Esophagus mucosa (tissue), 1 donor: Measurements from ENCODE around the gene INPPL1. TPM values are rescaled to one million over a fixed set of nuclear protein-coding genes. Genes with fewer than 3 reads are reported as not detected.
"Not testable (repeated sequence)": the region's sequence is repeated elsewhere in the genome, so short reads cannot be mapped to it uniquely, and the experiment has no call there.

ENCODE experiments used
- ATAC-seq: fragments of 200-7000 bp; cut with Tn5 transposase; one replicate; pipeline ENCODE4 v1.9.1; 2020
- total RNA-seq: library from RNA; stranded (reverse); gene quantifications from one replicate; pipeline ENCODE4 v1.2.4, GENCODE V29; 2023
- donor health status: DM: yes; HTN: yes; CAD: no.

Gene INPPL1
- total RNA-seq: 21.2 TPM

GRCh38 chr11:72224564-72225410 lies at the start of gene INPPL1:
INPPL1 (plus strand) TSS chr11:72224767; CDS start chr11:72224985, 218 bp downstream.
- ATAC-seq: peak; percentile 2

DNA sequence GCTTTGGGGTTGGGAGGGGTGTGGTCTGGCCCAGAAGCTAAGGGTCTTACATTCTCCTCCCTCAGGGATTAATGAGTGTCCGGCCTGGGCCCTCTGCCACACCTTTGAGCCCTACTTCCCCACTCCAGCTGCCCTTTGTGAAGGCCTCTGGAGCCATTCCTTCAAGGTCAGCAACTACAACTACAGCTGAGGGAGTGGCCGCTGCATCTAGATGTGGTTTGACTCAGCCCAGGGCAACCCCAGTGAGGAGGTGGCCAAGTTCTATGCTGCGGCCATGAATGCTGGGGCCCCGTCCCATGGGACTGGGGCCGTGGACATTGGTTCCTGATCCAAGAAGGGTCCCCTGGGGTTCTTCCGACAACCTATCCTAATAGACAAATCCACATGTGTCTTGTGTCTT lies 46.9 kb upstream of the INPPL1 start:
- ATAC-seq: no peak

- ATAC-seq: no peak
These were observed 45.3 kb upstream of the INPPL1 start for GRCh38 chr11:72179049-72179803.

- no peak for ATAC-seq
These were observed 44.7 kb upstream of the INPPL1 start for GRCh38 chr11:72179804-72180396.

- ATAC-seq: peak; percentile 81
These were observed 43.5 kb upstream of the INPPL1 start for GRCh38 chr11:72180892-72181552.

- peak; percentile 63 for ATAC-seq
These were observed 43.0 kb upstream of the INPPL1 start for GRCh38 chr11:72181553-72181958.

- ATAC-seq: no peak
These were observed 36.3 kb upstream of the INPPL1 start for GRCh38 chr11:72188267-72188666.

DNA sequence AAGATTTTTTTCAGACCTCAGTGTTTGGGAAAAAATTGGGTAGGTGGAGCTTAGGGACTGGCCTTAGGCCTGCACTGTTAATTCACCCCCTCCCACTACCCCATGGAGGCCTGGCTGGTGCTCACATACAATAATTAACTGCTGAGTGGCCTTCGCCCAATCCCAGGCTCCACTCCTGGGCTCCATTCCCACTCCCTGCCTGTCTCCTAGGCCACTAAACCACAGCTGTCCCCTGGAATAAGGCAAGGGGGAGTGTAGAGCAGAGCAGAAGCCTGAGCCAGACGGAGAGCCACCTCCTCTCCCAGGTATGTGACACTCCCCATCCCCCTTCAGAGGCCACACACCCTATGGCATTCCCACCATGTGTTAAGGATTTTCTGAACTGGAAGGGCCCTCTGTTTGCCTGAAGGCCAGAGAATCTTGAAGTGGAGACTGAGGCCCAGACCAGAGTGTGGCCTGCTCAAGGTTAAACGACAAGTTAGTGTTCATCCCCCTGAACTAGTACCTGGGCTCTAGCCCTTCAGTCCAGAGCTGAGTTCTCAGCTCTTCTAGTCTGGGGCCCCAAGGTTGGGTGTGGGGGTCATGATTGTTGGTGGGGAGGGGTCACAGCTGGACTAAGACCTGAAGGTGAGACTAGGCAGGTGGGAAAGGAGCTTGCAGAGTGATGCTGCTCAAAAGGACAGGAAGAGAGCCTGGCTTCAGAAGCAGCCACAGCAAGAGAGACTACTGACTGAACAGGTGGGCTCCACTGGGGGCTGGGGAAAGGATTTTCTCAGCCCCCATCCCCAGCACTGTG lies 34.9 kb upstream of the INPPL1 start:
- peak; percentile 35 for ATAC-seq

- ATAC-seq: no peak
These were observed 33.9 kb upstream of the INPPL1 start for GRCh38 chr11:72190631-72191071.

- peak; percentile 47 for ATAC-seq
These were observed 32.6 kb upstream of the INPPL1 start, which contains the start of gene FOLR1 for GRCh38 chr11:72191961-72192381. FOLR1 (plus strand) TSS chr11:72192140; CDS start chr11:72192174, 34 bp downstream.

GRCh38 chr11:72195518-72196270 lies 28.9 kb upstream of the INPPL1 start:
- ATAC-seq: peak; percentile 58

DNA sequence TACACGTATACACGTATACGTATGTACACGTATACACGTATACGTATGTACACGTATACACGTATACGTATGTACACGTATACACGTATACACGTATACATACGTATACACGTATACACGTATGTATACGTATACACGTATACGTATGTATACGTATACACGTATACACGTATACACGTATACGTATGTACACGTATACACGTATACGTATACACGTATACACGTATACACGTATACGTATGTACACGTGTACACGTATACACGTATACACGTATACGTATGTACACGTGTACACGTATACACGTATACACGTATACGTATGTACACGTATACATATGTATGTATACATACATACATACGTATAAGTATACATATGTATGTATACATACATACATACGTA lies 23.1 kb upstream of the INPPL1 start:
- not testable (repeated sequence) for ATAC-seq

DNA sequence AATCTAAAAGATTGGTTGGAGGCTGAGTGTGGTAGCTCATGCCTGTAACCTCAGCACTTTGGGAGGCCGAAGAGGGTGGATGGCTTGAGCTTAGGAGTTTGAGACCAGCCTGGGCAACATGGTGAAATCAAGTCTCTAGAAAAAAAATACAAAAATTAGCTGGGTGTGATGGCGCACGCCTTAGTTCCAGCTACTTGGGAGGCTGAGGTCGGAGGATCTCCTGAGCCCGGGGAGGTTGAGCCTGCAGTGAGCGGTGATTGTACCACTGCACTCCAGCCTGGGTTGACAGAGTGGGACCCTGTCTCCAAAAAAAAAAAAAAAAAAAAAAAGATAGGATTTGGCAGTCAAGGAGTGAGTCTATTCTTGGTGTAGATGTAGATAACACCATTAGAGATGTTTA lies 22.0 kb upstream of the INPPL1 start:
- ATAC-seq: no peak

DNA sequence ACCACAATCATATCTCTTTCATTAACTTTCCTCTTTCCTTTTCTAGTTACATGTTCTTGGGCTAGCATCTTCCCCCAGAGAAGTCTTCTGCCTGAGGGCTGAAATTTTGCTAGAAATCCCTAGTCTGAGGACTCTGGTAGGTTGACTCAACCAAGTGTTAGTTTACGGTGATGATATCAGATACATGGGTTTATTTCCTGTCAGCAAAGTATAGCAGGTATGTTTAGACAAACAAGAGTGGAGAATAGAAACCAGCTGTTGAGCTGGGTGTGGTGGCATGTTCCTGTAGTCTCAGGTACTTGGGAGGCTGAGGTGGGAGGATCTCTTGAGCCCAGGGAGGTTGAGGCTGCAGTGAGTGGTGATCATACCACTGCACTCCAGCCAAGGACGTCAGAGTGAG lies 21.4 kb upstream of the INPPL1 start:
- ATAC-seq: peak; percentile 28

- no peak for ATAC-seq
These were observed 19.7 kb upstream of the INPPL1 start for GRCh38 chr11:72204886-72205285.

DNA sequence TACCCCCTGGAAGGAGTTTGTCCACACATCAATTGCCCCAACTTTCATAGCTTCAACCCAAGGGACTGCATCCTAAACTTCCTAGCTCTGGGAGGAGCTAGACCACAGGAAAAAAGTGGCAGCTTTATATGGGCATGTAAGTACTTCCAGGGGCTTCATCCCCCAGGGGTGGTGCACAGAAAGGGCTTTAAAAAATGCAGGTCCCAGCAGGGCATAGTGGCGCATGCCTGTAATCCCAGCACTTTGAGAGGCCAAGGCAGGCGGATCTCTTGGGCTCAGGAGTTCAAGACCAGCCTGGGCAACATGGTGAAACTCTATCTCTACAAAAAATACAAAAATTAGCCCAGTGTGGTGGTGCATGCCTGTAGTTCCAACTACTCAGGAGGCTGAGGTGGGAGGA lies 17.8 kb upstream of the INPPL1 start:
- ATAC-seq: not testable (repeated sequence)

- ATAC-seq: no peak
These were observed 16.3 kb upstream of the INPPL1 start for GRCh38 chr11:72208281-72208680.

DNA sequence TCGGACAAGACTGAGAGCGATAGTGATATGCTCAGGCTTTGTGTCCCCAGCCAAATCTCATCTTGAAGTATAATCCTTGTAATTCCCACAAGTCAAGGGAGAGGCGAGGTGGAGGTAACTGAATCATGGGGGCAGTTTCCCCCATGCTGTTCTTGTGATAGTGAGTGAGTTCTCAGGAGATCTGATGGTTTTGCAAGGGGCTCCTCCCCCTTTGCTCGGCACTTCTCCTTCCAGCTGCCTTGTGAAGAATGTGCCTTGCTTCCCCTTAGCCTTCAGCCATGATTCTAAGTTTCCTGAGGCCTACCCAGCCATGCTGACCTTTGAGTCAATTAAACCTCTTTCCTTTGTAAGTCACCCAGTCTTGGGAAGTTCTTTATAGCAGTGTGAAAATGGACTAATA lies 15.5 kb upstream of the INPPL1 start:
- no peak for ATAC-seq

- ATAC-seq: no peak
These were observed 7.9 kb upstream of the INPPL1 start, which contains the start of gene FOLR2 for GRCh38 chr11:72216638-72217037. FOLR2 (plus strand) TSS chr11:72216794; CDS start chr11:72218585, 1,791 bp downstream.

- no peak for ATAC-seq
These were observed 6.7 kb upstream of the INPPL1 start for GRCh38 chr11:72217841-72218240.

GRCh38 chr11:72218251-72218745 lies 6.3 kb upstream of the INPPL1 start:
- no peak for ATAC-seq
